Measurements from ENCODE around the gene LDLR. TPM values are rescaled to one million over a fixed set of nuclear protein-coding genes. Genes with fewer than 3 reads are reported as not detected.

Gene LDLR
- total RNA-seq (2014; rRNA removed; shearing (Covaris generic)), result 13.8 and 29.6 TPM in 2 replicates
- polyA plus RNA-seq (2016; fragmentation: Nextera tagmentation; extraction: Ambion mirVana), result 13.8 and 14.6 TPM in 2 replicates

DNA sequence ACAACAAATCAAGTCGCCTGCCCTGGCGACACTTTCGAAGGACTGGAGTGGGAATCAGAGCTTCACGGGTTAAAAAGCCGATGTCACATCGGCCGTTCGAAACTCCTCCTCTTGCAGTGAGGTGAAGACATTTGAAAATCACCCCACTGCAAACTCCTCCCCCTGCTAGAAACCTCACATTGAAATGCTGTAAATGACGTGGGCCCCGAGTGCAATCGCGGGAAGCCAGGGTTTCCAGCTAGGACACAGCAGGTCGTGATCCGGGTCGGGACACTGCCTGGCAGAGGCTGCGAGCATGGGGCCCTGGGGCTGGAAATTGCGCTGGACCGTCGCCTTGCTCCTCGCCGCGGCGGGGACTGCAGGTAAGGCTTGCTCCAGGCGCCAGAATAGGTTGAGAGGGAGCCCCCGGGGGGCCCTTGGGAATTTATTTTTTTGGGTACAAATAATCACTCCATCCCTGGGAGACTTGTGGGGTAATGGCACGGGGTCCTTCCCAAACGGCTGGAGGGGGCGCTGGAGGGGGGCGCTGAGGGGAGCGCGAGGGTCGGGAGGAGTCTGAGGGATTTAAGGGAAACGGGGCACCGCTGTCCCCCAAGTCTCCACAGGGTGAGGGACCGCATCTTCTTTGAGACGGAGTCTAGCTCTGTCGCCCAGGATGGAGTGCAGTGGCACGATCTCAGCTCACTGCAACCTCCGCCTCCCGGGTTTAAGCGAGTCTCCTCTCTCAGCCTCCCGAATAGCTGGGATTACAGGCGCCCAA, at the start of gene LDLR:
Gene LDLR (plus strand): TSS at position 210 of the 760 bp plus-strand sequence. CDS start 86 bp downstream, at position 296.
- peaks cover 28% of the 10 kb centered on the region for H3F3A ChIP-seq (ENCODE audit: insufficient read depth)
- 1 to 2% methylated on average over 34 to 43 of the region's 43 CpGs for WGBS, 2 experiments (ENCODE audit: low coverage in 1 of 2, low lambda C conversion rate in 2 of 2, missing lambda C conversion rate in 2 of 2)
- H3K27me3 ChIP-seq (replicated peaks; ENCODE audit: insufficient read depth), result no peaks in the 10 kb centered on the region
- H2AFZ ChIP-seq, result peak within 1 kb of the TSS; percentile 73
- H3K27ac ChIP-seq, result peak within 1 kb of the TSS; percentile 86
- no peaks in the 10 kb centered on the region for H3K36me3 ChIP-seq (ENCODE audit: low read depth)
- H3K9ac ChIP-seq, result peak within 1 kb of the TSS; percentile 96
- no peaks in the 10 kb centered on the region for H4K20me1 ChIP-seq (ENCODE audit: insufficient read depth)
- H3K9me2 ChIP-seq (ENCODE audit: insufficient read depth), result no peaks in the 10 kb centered on the region
- H3K4me3 ChIP-seq, result peak within 1 kb of the TSS; percentile 89
- in situ Hi-C loops (cut with MboI), result no loop called here
- no peaks in the 10 kb centered on the region for H3K9me3 ChIP-seq (ENCODE audit: low read depth)
- peaks cover 30% of the 10 kb centered on the region for H3K79me2 ChIP-seq (ENCODE audit: insufficient read depth)
- peak within 1 kb of the TSS; percentile 83 for H3K4me2 ChIP-seq (ENCODE audit: unreplicated experiment)
- peaks cover 38% of the 10 kb centered on the region for H3K4me1 ChIP-seq (ENCODE audit: insufficient read depth)
- TF ChIP-seq EZH2 (IDR thresholded peaks at IDR 0.05; ENCODE audit: insufficient read depth, poor library complexity, severe bottlenecking), result no peak
- TF ChIP-seq EZH2phosphoT487 (IDR thresholded peaks at IDR 0.05; ENCODE audit: insufficient read depth, low read depth), result no peak
- peak; percentile 94 for DNase-seq

DNA sequence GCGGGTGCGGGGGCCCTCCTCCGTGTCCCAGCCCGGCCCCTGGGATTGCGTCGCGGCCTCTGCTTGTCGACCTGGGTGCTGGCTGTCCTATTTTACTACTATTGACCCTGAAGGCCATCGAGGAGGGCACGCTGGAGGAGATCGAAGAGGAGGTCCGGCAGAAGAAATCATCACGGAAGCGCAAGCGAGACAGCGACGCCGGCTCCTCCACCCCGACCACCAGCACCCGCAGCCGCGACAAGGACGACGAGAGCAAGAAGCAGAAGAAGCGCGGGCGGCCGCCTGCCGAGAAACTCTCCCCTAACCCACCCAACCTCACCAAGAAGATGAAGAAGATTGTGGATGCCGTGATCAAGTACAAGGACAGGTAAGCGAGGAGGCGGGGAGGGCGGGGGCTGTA, 48.1 kb upstream of the LDLR start:
- no peak overlapping the region for H3K4me2 ChIP-seq (ENCODE audit: unreplicated experiment)
- in situ Hi-C loops (cut with MboI), result no loop called here

DNA sequence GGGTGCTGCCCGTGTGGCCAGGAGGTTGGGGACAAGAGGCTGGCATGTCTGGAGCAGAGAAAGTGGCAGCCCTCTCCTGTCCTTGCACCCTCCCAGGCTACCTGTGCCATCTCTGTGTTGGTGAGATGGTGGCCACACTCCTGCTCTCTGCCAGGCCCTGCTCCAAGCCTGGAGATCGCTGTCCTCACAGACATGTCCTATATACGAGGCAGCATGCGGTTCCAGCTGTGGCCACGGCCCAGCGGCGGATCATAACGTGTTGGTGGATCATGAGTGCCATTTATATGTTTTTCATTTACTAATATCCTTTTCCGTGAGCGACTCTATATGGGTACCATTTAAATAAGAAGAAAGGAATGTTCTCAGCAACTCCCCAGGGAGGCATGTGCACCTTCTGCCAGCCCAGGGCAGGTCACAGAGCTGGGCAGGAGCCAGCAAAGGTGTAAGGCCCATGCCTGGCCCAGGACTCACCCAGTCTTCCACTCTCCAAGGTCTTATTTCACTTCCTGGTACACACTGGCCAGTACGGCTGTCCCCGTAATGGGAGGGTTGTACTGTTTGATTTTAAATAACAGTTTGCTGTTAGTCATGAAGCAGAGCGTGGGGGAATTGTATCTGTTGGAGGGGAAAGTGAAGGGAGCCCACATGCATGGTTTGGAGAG, 47.2 kb upstream of the LDLR start:
- 91 to 92% methylated on average over 13 of the region's 13 CpGs for WGBS, 2 experiments (ENCODE audit: low coverage in 1 of 2, low lambda C conversion rate in 2 of 2, missing lambda C conversion rate in 2 of 2)
- H3K9me2 ChIP-seq (ENCODE audit: insufficient read depth), result no peaks in the 10 kb centered on the region
- TF ChIP-seq EZH2phosphoT487 (IDR thresholded peaks at IDR 0.05; ENCODE audit: insufficient read depth, low read depth) (no peak), EZH2 (IDR thresholded peaks at IDR 0.05; ENCODE audit: insufficient read depth, poor library complexity, severe bottlenecking) (no peak)

More for the DNA sequence above, 48.1 kb upstream of the LDLR start:
- H3K9me3 ChIP-seq (ENCODE audit: low read depth), result no peaks in the 10 kb centered on the region
- no peak for DNase-seq
- H3K27me3 ChIP-seq (replicated peaks; ENCODE audit: insufficient read depth), result no peaks in the 10 kb centered on the region
- TF ChIP-seq EZH2phosphoT487 (IDR thresholded peaks at IDR 0.05; ENCODE audit: insufficient read depth, low read depth) (no peak), EZH2 (IDR thresholded peaks at IDR 0.05; ENCODE audit: insufficient read depth, poor library complexity, severe bottlenecking) (no peak)
- no peaks in the 10 kb centered on the region for H3K4me1 ChIP-seq (ENCODE audit: insufficient read depth)
- H3K36me3 ChIP-seq (ENCODE audit: low read depth), result peaks cover 23% of the 10 kb centered on the region
- H3F3A ChIP-seq (ENCODE audit: insufficient read depth), result peaks cover 6% of the 10 kb centered on the region; the same call in 1 of the 2 replicates
- no peak overlapping the region for H2AFZ ChIP-seq
- no peak overlapping the region for H3K4me3 ChIP-seq
- no peak overlapping the region for H3K9ac ChIP-seq
- H4K20me1 ChIP-seq (ENCODE audit: insufficient read depth), result no peaks in the 10 kb centered on the region
- no peaks in the 10 kb centered on the region for H3K9me2 ChIP-seq (ENCODE audit: insufficient read depth)
- WGBS, 2 experiments (ENCODE audit: low coverage in 1 of 2, low lambda C conversion rate in 2 of 2, missing lambda C conversion rate in 2 of 2), result 92 to 95% methylated on average over 31 to 33 of the region's 33 CpGs
- no peak overlapping the region for H3K27ac ChIP-seq
- peaks cover 35% of the 10 kb centered on the region for H3K79me2 ChIP-seq (ENCODE audit: insufficient read depth)

DNA sequence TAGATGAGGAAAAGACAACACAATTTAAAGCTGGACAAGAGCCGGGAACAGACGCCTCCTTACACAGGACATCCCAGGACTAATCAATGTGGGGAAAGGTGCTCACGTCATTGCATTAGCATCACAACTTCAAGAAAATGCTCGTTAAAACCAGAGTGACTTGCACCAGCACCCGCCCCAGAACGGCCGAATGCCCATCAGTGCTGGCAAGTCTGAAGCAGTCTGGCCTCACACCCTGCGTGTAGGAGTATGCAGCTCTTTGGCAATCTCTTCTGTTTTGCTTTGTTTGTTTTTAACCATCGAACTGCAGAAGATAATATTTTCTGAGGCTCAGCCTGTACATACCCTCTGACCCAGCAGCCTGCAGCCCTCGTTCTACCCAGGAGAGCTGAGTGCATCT, 44.8 kb upstream of the LDLR start:
- DNase-seq, result no peak
- Histone ChIP-seq H4K20me1 (ENCODE audit: insufficient read depth) (no peaks in the 10 kb centered on the region), H3K4me2 (ENCODE audit: unreplicated experiment) (no peak overlapping the region), H2AFZ (no peak overlapping the region), H3K9me2 (ENCODE audit: insufficient read depth) (no peaks in the 10 kb centered on the region), H3K79me2 (ENCODE audit: insufficient read depth) (peaks cover 17% of the 10 kb centered on the region), H3K4me3 (no peak overlapping the region), H3K36me3 (ENCODE audit: low read depth) (peaks cover 10% of the 10 kb centered on the region; the same call in 1 of the 2 replicates), H3K9me3 (ENCODE audit: low read depth) (no peaks in the 10 kb centered on the region), H3K27ac (no peak overlapping the region), H3F3A (ENCODE audit: insufficient read depth) (no peaks in the 10 kb centered on the region), H3K27me3 (replicated peaks; ENCODE audit: insufficient read depth) (no peaks in the 10 kb centered on the region), H3K4me1 (ENCODE audit: insufficient read depth) (no peaks in the 10 kb centered on the region), H3K9ac (no peak overlapping the region)
- TF ChIP-seq EZH2 (IDR thresholded peaks at IDR 0.05; ENCODE audit: insufficient read depth, poor library complexity, severe bottlenecking), result no peak
- no peak for TF ChIP-seq EZH2phosphoT487 (IDR thresholded peaks at IDR 0.05; ENCODE audit: insufficient read depth, low read depth)
- WGBS, 2 experiments (ENCODE audit: low coverage in 1 of 2, low lambda C conversion rate in 2 of 2, missing lambda C conversion rate in 2 of 2), result 69 to 74% methylated on average over 10 of the region's 10 CpGs
- in situ Hi-C loops (cut with MboI), result no loop called here

More for the DNA sequence above, 47.2 kb upstream of the LDLR start:
- H3K4me3 ChIP-seq, result no peak overlapping the region
- DNase-seq, result no peak
- H3K79me2 ChIP-seq (ENCODE audit: insufficient read depth), result peaks cover 35% of the 10 kb centered on the region
- no peaks in the 10 kb centered on the region for H4K20me1 ChIP-seq (ENCODE audit: insufficient read depth)
- no peaks in the 10 kb centered on the region for H3F3A ChIP-seq (ENCODE audit: insufficient read depth)
- H3K36me3 ChIP-seq (ENCODE audit: low read depth), result peaks cover 17% of the 10 kb centered on the region
- H3K9ac ChIP-seq, result no peak overlapping the region
- H2AFZ ChIP-seq, result no peak overlapping the region
- no peak overlapping the region for H3K27ac ChIP-seq
- H3K4me2 ChIP-seq (ENCODE audit: unreplicated experiment), result no peak overlapping the region
- in situ Hi-C loops (cut with MboI), result no loop called here
- no peaks in the 10 kb centered on the region for H3K9me3 ChIP-seq (ENCODE audit: low read depth)
- no peaks in the 10 kb centered on the region for H3K27me3 ChIP-seq (replicated peaks; ENCODE audit: insufficient read depth)
- no peaks in the 10 kb centered on the region for H3K4me1 ChIP-seq (ENCODE audit: insufficient read depth)

Data from GM23248 (cell line).